Rectal smooth muscle tissue (tissue), 1 donor: ENCODE data around the gene ZCWPW1.
"Not testable (repeated sequence)": the region's sequence is repeated elsewhere in the genome, so short reads cannot be mapped to it uniquely, and the experiment has no call there.

Source experiments
- H3K27ac ChIP-seq: one replicate; pipeline ENCODE4 v1.7.0; 2013; ENCODE audit warnings: low read depth, low read length, inconsistent platforms
- H3K27me3 ChIP-seq: one replicate; pipeline ENCODE4 v1.7.0; 2013; ENCODE audit warnings: low read length; ENCODE audit not compliant: control insufficient read depth, insufficient read depth
- H3K36me3 ChIP-seq: one replicate; pipeline ENCODE4 v1.7.0; 2013; ENCODE audit warnings: low read length; ENCODE audit not compliant: control insufficient read depth, insufficient read depth
- H3K4me1 ChIP-seq: one replicate; pipeline ENCODE4 v1.7.0; 2013; ENCODE audit warnings: low read length; ENCODE audit not compliant: control insufficient read depth, insufficient read depth
- H3K4me3 ChIP-seq: one replicate; pipeline ENCODE4 v1.7.0; 2013; ENCODE audit warnings: low read length
- H3K9ac ChIP-seq: one replicate; pipeline ENCODE4 v1.7.0; 2013; ENCODE audit warnings: low read length

The ZCWPW1 gene

DNA sequence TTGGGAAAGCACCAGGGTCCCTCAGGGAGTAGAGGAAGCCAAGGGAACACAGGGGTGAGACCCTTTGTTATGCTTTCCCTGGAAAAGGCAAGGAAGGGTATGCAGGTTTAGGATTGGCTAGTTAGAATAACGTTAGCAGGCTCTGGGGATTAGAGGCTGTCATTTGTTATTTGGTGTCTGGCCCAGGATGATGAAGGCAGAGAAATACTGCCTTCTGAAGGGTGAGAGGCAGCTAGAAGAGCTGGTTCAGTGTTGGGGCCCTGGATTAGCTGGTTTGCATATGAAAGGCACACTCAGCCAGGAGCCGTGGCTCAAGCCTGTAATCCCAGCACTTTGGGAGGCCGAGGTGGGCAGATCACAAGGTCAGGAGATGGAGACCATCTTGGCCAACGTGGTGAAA lies 58.2 kb downstream of the ZCWPW1 start:
- H3K36me3 ChIP-seq, result no peaks in the 10 kb centered on the region
- no peak overlapping the region for H3K27ac ChIP-seq
- H3K9ac ChIP-seq, result no peak overlapping the region
- no peak overlapping the region for H3K4me3 ChIP-seq
- H3K4me1 ChIP-seq, result no peaks in the 10 kb centered on the region
- no peaks in the 10 kb centered on the region for H3K27me3 ChIP-seq

DNA sequence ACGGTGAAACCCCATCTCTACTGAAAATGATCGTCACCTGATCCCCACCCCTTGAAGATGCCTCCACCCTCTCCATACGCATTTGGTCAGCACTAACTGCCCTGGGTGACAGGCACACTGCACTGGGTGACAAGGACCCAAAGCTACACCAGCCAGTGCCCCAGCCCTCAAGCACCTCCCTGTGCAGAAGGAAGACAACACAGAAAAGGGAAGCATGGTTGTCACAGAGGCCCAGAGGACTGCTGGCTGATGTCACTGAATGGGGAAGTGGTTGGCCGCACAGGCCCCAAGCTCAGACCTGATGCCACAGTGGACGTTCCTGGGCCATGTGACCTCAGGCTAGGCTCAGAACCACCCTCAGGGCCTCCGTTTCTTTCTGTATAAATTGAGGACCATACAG lies 59.4 kb downstream of the ZCWPW1 start:
- H3K27me3 ChIP-seq, result no peaks in the 10 kb centered on the region
- H3K27ac ChIP-seq, result no peak overlapping the region
- no peak overlapping the region for H3K9ac ChIP-seq
- H3K4me3 ChIP-seq, result no peak overlapping the region
- H3K36me3 ChIP-seq, result no peaks in the 10 kb centered on the region
- no peaks in the 10 kb centered on the region for H3K4me1 ChIP-seq

DNA sequence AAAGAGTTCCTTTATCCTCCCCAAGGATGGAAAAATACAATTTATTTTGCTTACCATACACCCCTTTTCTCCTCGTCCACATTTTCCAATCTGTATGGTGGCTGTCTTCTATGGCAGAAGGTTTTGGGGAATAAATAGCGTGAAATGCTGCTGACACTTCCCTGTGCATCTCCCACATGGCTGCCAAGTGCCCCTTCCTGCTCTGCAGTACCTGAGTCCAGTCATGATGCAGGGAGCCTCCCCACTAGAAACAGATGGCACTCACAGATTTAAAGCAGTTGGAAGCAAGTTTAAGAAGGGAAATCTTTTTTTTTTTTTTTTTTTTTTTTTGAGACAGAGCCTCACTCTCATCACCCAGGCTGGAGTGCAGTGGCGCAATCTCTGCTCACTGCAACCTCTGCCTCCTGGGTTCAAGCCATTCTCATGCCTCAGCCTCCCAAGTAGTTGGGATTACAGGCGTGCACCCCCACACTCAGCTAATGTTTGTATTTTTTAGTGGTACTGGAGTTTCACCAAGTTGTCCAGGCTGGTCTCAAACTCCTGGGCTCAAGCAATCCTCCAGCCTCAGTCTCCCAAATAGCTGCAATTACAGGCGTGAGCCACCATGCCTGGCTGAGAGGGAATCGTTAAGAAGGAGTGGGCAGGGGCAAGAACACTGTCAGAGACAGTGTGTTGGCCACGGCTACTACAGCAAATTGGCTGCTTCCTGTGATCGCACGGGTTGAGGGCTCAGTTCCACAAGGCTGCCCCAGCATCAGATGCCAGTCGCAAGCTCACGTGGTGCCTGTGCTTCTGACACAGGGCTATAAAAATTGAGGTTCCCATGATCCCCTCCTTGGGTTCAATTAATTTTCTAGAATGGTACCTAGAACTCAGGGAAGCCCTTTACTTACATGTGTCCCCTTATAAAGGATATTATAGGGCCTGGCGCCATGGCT lies 60.6 kb downstream of the ZCWPW1 start:
- Histone ChIP-seq H3K27ac (no peak overlapping the region), H3K36me3 (no peaks in the 10 kb centered on the region)

DNA sequence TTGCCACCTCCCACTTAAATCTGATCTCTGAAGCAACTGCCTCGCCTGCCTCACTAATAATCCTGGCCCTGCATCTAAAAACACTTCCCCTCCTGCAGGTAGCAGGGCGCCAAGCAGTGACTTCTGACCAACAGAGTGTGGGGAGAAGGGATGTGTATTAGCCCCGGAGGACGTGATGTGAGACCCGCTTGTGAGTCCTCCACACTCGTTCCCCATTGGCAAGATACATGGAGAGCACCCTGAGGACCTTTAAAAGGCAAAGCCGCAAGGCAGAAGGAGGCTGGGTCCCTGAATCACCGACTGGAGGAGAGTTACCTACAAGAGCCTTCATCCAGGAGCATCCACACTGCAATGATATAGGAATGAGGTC lies 61.3 kb downstream of the ZCWPW1 start:
- Histone ChIP-seq H3K36me3 (no peaks in the 10 kb centered on the region), H3K27ac (no peak overlapping the region), H3K27me3 (no peaks in the 10 kb centered on the region), H3K4me3 (no peak overlapping the region), H3K9ac (no peak overlapping the region), H3K4me1 (no peaks in the 10 kb centered on the region)

More for the DNA sequence above, 60.6 kb downstream of the ZCWPW1 start:
- H3K9ac ChIP-seq, result no peak overlapping the region
- no peaks in the 10 kb centered on the region for H3K27me3 ChIP-seq
- no peaks in the 10 kb centered on the region for H3K4me1 ChIP-seq
- H3K4me3 ChIP-seq, result no peak overlapping the region

DNA sequence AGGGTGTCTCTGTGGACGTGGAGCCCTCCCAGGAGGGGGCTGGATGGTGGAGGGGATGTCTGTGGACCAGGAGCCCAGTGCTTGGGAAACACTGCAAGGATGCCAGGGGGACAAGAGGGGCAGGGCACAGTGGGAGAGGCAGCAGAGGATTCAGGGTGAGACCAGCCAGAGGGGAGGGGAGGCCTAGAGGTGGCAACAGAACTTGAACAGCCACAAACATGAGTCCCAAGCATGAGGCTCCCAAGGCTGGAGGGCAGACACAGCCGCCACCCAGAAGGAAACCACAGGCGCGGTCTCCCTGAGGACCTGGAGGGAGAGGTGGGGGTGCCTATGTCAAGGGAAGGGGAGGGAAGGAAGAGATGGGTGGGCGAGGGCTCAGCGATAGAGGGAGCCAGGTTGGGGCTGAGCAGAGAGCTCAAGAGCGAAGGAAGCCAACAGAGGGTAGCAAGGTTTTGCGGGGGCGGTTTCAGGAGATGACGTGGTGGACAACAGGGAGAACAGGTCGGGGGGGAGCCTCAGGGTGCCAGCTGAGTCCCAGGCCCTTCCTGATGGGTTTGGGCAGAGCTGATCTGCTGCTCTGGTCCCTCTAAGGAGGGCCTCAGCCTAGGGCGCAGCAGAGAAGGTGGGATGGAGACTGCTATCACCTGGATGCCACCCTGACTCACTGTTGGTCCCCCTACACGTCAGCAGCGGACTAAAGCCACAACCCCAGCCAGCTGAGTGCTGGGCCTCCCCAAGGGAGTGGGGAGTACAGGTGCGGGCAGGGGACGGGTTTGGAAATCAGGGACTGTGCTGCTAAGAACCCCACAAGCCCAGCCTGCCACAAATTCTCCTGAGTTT lies 61.9 kb downstream of the ZCWPW1 start:
- Histone ChIP-seq H3K9ac (no peak overlapping the region), H3K4me1 (no peaks in the 10 kb centered on the region), H3K27me3 (no peaks in the 10 kb centered on the region), H3K27ac (no peak overlapping the region), H3K4me3 (no peak overlapping the region), H3K36me3 (no peaks in the 10 kb centered on the region)

DNA sequence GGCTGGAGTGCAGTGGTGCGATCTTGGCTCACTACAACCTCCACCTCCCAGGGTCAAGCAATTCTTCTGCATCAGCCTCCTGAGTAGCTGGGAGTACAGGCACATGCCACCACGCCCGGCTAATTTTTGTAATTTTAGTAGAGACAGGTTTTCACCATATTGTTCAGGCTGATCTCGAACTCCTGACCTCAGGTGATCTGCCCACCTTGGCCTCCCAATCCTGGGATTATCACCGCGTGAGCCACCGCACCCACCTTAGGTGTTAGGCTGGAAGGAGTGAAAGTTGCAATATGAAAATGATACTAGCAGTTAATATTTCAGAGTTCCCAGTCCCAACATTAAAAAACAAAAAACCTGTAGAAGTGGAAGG lies 62.5 kb downstream of the ZCWPW1 start:
- not testable (repeated sequence) for H3K27me3 ChIP-seq, H3K36me3 ChIP-seq, H3K4me1 ChIP-seq, H3K4me3 ChIP-seq, H3K27ac ChIP-seq, H3K9ac ChIP-seq

DNA sequence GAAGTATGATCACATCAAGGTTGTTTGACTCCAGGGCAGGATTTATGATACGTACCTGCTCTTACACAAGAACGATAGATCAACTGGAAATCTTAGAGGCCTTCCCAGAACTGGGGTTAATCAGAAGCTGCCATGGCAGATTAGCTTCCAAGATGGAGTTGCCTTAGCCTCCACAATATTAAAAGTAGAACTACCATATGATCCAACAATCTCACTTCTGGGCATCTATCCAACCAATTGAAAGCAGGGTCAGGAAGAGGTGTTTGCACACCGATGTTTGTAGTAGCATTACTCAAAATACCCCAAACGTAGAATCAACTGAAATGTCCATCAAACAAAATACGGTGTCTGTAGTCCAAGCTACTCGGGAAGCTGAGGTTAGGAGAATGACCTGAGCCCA lies 64.0 kb downstream of the ZCWPW1 start:
- H3K27me3 ChIP-seq, result no peaks in the 10 kb centered on the region
- no peak overlapping the region for H3K27ac ChIP-seq
- H3K4me1 ChIP-seq, result no peaks in the 10 kb centered on the region
- H3K4me3 ChIP-seq, result no peak overlapping the region
- no peak overlapping the region for H3K9ac ChIP-seq
- peaks cover 10% of the 10 kb centered on the region for H3K36me3 ChIP-seq

DNA sequence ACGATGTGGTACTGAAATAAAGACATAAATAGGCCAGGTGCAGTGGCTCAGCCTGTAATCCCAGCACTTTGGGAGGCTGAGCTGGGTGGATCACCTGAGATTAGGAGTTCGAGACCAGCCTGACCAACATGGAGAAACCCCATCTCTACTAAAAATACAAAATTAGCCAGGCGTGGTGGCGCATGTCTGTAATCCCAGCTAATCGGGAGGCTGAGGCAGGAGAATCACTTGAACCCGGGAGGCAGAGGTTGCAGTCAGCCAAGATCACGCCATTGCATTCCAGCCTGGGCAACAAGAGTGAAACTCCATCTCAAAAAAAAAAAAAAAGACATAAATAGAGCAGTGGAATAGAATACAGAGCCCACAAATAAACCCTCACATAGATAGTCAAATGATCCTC lies 64.7 kb downstream of the ZCWPW1 start:
- peaks cover 16% of the 10 kb centered on the region for H3K36me3 ChIP-seq
- H3K4me1 ChIP-seq, H3K27ac ChIP-seq, H3K4me3 ChIP-seq, H3K9ac ChIP-seq, H3K27me3 ChIP-seq: not testable (repeated sequence)

DNA sequence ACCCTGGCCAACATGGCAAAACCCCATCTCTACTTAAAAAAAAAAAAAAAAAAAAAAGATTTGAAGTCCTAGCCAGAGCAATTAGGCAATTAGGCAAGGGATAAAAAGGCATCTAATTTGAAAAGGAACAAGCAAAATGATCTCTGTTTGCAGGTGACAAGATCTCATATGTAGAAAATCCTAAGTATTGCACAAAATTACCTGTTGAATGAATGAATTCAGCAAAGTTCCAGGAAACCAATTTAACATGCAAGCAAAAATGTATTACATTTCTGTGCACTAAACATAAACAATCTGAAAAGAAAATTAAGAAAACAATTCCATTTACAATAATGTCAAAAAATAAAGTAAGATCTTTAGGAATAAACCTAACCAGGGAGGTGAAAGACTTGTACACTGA lies 65.4 kb downstream of the ZCWPW1 start:
- H3K27ac ChIP-seq, result no peak overlapping the region
- H3K27me3 ChIP-seq, result no peaks in the 10 kb centered on the region
- H3K9ac ChIP-seq, result no peak overlapping the region
- H3K4me3 ChIP-seq, result no peak overlapping the region
- no peaks in the 10 kb centered on the region for H3K4me1 ChIP-seq
- H3K36me3 ChIP-seq, result peaks cover 16% of the 10 kb centered on the region

DNA sequence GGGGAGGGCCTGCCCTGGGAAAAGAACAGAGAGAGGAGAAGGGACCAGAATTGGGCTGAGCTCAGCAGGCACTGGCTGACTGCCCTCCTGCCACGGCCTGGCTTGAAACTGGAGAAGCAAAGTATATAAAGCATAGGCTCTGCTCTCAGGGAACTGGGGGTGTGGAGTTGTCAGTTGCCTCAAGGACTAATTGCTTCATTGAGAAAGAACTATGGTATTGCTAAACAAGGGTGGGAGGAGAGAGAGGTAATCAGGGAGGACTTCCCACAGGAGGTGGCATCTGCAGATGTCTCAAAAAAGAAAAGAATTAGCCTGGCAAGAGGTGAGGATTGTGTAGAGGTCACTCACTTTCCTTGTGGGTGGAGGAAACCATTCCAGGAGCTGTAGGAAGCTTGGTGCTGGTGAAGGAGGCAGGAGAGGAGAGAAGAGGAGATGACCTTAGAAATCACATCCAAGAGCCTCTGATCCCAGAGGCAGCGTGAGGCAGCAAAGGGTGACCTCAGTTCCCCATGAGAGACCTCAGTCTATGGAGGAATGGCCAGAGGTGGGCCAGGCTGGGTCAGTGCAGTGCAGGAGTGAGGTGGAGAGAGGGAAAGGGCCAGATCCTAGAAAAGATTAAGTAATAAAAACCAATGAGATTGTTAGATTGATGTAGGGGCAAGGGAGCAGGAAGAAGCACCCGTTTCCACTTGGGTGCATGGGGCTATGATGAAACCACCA lies 68.2 kb downstream of the ZCWPW1 start:
- no peak overlapping the region for H3K9ac ChIP-seq
- H3K27me3 ChIP-seq, result no peaks in the 10 kb centered on the region
- H3K4me3 ChIP-seq, result no peak overlapping the region
- H3K27ac ChIP-seq, result no peak overlapping the region
- H3K4me1 ChIP-seq, result no peaks in the 10 kb centered on the region
- peaks cover 31% of the 10 kb centered on the region for H3K36me3 ChIP-seq

DNA sequence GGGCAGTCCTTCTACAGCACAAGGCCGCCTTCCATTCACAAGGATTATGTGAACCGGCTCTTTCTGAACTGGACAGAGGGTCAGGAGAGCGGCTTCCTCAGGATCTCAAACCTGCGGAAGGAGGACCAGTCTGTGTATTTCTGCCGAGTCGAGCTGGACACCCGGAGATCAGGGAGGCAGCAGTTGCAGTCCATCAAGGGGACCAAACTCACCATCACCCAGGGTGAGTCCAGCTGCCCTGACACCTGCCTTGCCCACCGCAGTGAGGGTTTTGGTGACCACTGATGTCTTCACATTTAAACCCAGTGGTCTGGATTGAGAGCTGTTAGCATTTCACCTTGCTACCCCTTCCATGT lies 69.7 kb downstream of the ZCWPW1 start:
- Histone ChIP-seq H3K36me3 (peaks cover 38% of the 10 kb centered on the region), H3K9ac (no peak overlapping the region), H3K27ac (no peak overlapping the region), H3K27me3 (no peaks in the 10 kb centered on the region), H3K4me3 (no peak overlapping the region), H3K4me1 (no peaks in the 10 kb centered on the region)

DNA sequence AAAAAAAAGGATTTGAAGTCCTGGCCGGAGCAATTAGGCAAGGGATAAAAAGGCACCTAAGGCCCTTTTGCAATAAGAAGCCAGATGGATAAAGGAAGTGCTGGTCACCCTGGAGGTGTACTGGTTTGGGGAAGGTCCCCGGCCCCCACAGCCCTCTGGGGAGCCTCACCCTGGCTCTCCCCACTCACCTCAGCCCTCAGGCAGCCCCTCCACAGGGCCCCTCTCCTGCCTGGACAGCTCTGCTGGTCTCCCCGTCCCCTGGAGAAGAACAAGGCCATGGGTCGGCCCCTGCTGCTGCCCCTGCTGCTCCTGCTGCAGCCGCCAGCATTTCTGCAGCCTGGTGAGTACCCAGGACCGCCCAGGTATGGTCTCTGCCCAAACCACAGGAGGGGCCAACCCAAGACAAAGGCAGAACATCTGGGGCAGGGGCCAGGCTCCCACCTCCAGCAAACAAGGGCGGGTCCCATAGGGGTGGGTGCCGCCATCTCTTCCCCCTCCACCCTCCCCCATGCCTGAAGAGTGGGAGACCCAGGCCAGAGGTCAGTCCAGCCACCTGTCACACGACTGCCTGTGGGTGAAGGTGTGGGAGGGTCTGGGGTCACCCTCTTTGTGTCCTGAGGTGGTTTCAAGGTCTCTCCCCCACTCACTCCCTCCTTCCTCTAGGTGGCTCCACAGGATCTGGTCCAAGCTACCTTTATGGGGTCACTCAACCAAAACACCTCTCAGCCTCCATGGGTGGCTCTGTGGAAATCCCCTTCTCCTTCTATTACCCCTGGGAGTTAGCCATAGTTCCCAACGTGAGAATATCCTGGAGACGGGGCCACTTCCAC lies 70.3 kb downstream of the ZCWPW1 start, which contains the start of gene PILRB:
Gene PILRB (plus strand): TSS at position 91 of the 830 bp plus-strand sequence. CDS start 186 bp downstream, at position 277.
- H3K4me1 ChIP-seq, result no peaks in the 10 kb centered on the region
- peaks cover 40% of the 10 kb centered on the region for H3K36me3 ChIP-seq
- H3K4me3 ChIP-seq, result no peak within 1 kb of the TSS
- H3K27me3 ChIP-seq, result no peaks in the 10 kb centered on the region
- H3K27ac ChIP-seq, result no peak within 1 kb of the TSS
- no peak within 1 kb of the TSS for H3K9ac ChIP-seq
